CD4-positive, alpha-beta T cell treated with Interleukin-6 at 100 ng/mL for 8 hours (primary cell): Measurements from ENCODE around the gene TMTC3.
"Not testable (repeated sequence)": the region's sequence is repeated elsewhere in the genome, so short reads cannot be mapped to it uniquely, and the experiment has no call there.

Experiments
- DNase-seq: peaks from one replicate; pipeline ENCODE4 v3.0.0-alpha.2; 2020; ENCODE audit warnings: mixed read lengths, low spot score

The TMTC3 gene

GRCh38 chr12:88166179-88166578 is 24.1 kb downstream of the TMTC3 start:
- DNase-seq: no peak

- DNase-seq: no peak
These were observed 25.3 kb downstream of the TMTC3 start for GRCh38 chr12:88167384-88167783.

- DNase-seq: no peak
These were observed 30.8 kb downstream of the TMTC3 start for GRCh38 chr12:88172844-88173407.

- no peak for DNase-seq
These were observed 33.4 kb downstream of the TMTC3 start for GRCh38 chr12:88175544-88175943.

GRCh38 chr12:88179436-88180014 is 37.4 kb downstream of the TMTC3 start:
- no peak for DNase-seq

- DNase-seq: no peak
These were observed 39.8 kb downstream of the TMTC3 start for GRCh38 chr12:88181881-88182280.

GRCh38 chr12:88182416-88182815 is 40.3 kb downstream of the TMTC3 start:
- no peak for DNase-seq

GRCh38 chr12:88184196-88184595 is 42.1 kb downstream of the TMTC3 start:
- DNase-seq: no peak

GRCh38 chr12:88185279-88185678 is 43.2 kb downstream of the TMTC3 start:
- DNase-seq: no peak

- no peak for DNase-seq
These were observed 43.9 kb downstream of the TMTC3 start for GRCh38 chr12:88185988-88186387.

GRCh38 chr12:88187571-88187970 is 45.5 kb downstream of the TMTC3 start:
- DNase-seq: no peak

GRCh38 chr12:88188180-88188579 is 46.1 kb downstream of the TMTC3 start:
- no peak for DNase-seq

GRCh38 chr12:88192426-88192825 is 50.3 kb downstream of the TMTC3 start:
- no peak for DNase-seq

- DNase-seq: no peak
These were observed 52.8 kb downstream of the TMTC3 start for GRCh38 chr12:88194868-88195267.

GRCh38 chr12:88200029-88200428 is 57.9 kb downstream of the TMTC3 start:
- no peak for DNase-seq

- DNase-seq: no peak
These were observed 60.4 kb downstream of the TMTC3 start for GRCh38 chr12:88202500-88202899.

- DNase-seq: no peak
These were observed 64.5 kb downstream of the TMTC3 start for GRCh38 chr12:88206601-88207000.

- DNase-seq: no peak
These were observed 66.0 kb downstream of the TMTC3 start for GRCh38 chr12:88207921-88208620.

- DNase-seq: no peak
These were observed 66.6 kb downstream of the TMTC3 start for GRCh38 chr12:88208661-88209060.

GRCh38 chr12:88210311-88210710 is 68.2 kb downstream of the TMTC3 start:
- not testable (repeated sequence) for DNase-seq

- no peak for DNase-seq
These were observed 76.2 kb downstream of the TMTC3 start for GRCh38 chr12:88218293-88218692.

- no peak for DNase-seq
These were observed 77.8 kb downstream of the TMTC3 start for GRCh38 chr12:88219861-88220260.

GRCh38 chr12:88223519-88223918 is 81.4 kb downstream of the TMTC3 start:
- DNase-seq: no peak

GRCh38 chr12:88225776-88226175 is 83.7 kb downstream of the TMTC3 start:
- no peak for DNase-seq
